ENCODE measurements around the gene AMIGO2.
"Not testable (repeated sequence)": the region's sequence is repeated elsewhere in the genome, so short reads cannot be mapped to it uniquely, and the experiment has no call there.

Gene AMIGO2

GRCh38 chr12:47079468-47079980, at the start of gene AMIGO2, which contains the start of gene PCED1B:
Gene AMIGO2, minus strand, starts transcription at chr12:47079959. Its CDS starts 957 bp downstream, at chr12:47079002.
Gene PCED1B, plus strand, starts transcription at chr12:47079621. Its CDS starts 155,443 bp downstream, at chr12:47235064.
- peak; percentile 12 for TF ChIP-seq CTCF (IDR thresholded peaks at IDR 0.05; ENCODE audit: extremely low read depth, missing control alignments)

DNA sequence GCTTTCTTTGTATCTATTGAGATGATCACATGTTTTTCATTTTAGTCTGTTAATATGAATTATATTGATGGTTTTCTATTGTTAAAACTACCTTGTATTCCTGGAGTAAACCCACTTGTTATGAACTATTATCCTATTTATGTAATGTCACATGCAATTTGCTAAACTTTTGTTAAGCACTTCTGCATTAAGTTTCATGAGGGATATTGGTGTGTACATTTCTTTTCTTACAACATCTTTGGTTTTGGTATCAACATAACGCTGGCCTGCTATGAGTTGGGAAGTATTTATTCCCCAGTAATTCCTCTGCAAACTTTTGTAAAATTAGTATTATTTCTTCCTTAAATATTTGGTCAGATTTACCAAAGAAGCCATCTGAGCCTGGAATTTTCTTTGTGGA, 46.5 kb upstream of the AMIGO2 start:
- DNase-seq (ENCODE audit: low spot score) = no peak

More at GRCh38 chr12:47079468-47079980, at the start of gene AMIGO2, which contains the start of gene PCED1B:
- peak; percentile 73 for DNase-seq (ENCODE audit: low spot score)

GRCh38 chr12:47124451-47124850, 44.7 kb upstream of the AMIGO2 start:
- no peak for TF ChIP-seq CTCF (IDR thresholded peaks at IDR 0.05; ENCODE audit: extremely low read depth, missing control alignments)
- DNase-seq (ENCODE audit: low spot score) = no peak

More for the DNA sequence above, 46.5 kb upstream of the AMIGO2 start:
- no peak for TF ChIP-seq CTCF (IDR thresholded peaks at IDR 0.05; ENCODE audit: extremely low read depth, missing control alignments)

GRCh38 chr12:47123730-47124129, 44.0 kb upstream of the AMIGO2 start:
- TF ChIP-seq CTCF (IDR thresholded peaks at IDR 0.05; ENCODE audit: extremely low read depth, missing control alignments) = no peak
- DNase-seq (ENCODE audit: low spot score) = no peak

- TF ChIP-seq CTCF (IDR thresholded peaks at IDR 0.05; ENCODE audit: extremely low read depth, missing control alignments) = no peak
- DNase-seq (ENCODE audit: low spot score) = no peak
Measured at GRCh38 chr12:47122602-47123001, 42.8 kb upstream of the AMIGO2 start.

GRCh38 chr12:47121146-47121545, 41.4 kb upstream of the AMIGO2 start:
- no peak for TF ChIP-seq CTCF (IDR thresholded peaks at IDR 0.05; ENCODE audit: extremely low read depth, missing control alignments)
- no peak for DNase-seq (ENCODE audit: low spot score)

GRCh38 chr12:47120736-47121135, 41.0 kb upstream of the AMIGO2 start:
- TF ChIP-seq CTCF (IDR thresholded peaks at IDR 0.05; ENCODE audit: extremely low read depth, missing control alignments) = no peak

GRCh38 chr12:47117305-47117704, 37.5 kb upstream of the AMIGO2 start:
- DNase-seq (ENCODE audit: low spot score) = not testable (repeated sequence)

More at GRCh38 chr12:47120736-47121135, 41.0 kb upstream of the AMIGO2 start:
- no peak for DNase-seq (ENCODE audit: low spot score)

All from GM20000 (cell line).